ENCODE measurements around the gene CDKN2B.
"Not testable (repeated sequence)": the region's sequence is repeated elsewhere in the genome, so short reads cannot be mapped to it uniquely, and the experiment has no call there.

Gene CDKN2B, protein sequence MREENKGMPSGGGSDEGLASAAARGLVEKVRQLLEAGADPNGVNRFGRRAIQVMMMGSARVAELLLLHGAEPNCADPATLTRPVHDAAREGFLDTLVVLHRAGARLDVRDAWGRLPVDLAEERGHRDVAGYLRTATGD

DNA sequence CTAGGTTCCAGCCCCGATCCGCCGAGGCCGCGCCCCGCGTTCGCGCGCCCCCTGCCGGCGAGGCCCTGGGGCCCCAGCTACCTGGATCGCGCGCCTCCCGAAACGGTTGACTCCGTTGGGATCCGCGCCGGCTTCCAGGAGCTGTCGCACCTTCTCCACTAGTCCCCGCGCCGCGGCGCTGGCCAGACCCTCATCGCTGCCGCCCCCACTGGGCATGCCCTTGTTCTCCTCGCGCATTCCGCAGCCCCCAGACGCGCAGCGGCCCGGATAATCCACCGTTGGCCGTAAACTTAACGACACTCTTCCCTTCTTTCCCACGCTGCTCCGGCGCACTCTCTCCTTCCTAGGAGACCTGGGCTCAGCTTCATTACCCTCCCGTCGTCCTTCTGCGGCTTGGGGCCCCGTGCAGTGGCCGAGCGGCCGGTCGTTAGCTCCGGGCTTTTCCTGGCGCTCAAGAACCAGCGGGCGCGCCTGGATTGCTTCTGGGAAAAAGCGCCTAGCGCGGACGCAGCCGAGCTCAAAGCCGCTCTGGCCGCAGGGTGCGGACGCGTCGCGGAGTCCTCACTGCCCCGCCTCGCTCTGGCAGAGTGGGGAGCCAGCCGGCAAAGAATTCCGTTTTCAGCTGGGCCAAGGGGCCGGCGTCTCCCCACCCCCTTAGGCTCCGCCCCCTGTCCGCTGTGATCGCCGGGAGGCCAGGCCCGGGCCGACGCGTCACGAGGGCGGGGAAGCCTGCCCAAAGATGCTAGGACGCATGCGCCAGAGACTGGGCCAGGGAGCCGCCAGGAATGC is at the start of gene CDKN2B:
TSS of gene CDKN2B (minus strand) at position 589 of the 789 bp plus-strand sequence. CDS start at position 237, 352 bp downstream.
- peak in 1 of 2 donors; percentile 67 for DNase-seq (ENCODE audit: low read depth in 2 of 2)

DNA sequence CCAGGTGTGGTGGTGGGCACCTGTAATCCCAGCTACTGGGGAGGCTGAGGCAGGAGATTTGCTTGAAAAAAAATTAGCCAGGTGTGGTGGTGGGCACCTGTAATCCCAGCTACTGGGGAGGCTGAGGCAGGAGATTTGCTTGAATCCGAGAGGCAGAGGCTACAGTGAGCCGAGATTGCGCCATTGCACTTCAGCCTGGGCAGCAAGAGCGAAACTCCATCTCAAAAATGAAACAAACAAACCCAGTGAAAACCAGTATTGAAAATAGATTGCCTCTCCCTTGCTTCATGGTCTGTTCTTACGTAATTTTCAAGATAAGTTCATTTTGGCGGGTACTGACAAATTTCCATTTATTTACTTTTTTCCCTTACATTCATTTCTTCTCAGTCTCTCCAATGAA is 48.9 kb upstream of the CDKN2B start:
- DNase-seq (ENCODE audit: low read depth in 2 of 2), result not testable (repeated sequence)

DNA sequence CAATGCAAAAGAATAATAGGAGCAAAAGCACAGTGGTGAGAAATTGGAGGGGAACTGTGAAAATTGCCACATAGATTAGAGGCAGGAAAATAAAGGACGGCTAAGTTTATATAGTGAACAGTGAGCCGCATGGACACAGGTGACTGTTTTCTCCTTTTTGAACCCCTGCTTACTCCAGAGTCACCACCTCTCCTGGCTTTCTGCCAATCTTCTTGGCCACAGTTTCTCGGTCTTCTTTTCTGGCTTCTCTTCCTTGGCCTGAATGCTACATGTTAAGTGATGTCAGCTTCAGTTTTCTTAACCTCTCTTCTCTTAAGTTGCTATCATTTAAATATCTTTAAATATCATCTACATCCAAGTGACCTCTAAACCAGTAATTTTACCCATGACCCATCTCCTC is 47.3 kb upstream of the CDKN2B start:
- no peak for DNase-seq (ENCODE audit: low read depth in 2 of 2)

DNA sequence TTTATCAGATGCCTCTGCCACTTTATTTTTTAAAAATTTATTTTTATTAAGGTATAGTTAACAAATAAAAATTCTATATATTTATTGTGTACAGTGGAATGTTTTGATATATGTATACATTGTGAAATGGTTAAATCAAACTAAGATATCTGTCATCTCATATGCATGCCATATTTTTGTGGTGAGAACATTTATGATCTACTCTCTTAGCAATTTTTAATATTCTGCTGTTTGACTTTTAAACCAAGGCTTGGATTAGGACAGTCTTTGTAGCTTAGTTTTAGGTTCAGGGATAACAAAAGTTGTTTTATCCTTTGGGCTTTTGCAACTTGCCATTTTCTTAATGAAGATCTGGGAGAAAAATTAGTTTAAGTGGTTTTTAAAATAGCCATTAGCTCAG is 46.0 kb upstream of the CDKN2B start:
- DNase-seq (ENCODE audit: low read depth in 2 of 2), result no peak

DNA sequence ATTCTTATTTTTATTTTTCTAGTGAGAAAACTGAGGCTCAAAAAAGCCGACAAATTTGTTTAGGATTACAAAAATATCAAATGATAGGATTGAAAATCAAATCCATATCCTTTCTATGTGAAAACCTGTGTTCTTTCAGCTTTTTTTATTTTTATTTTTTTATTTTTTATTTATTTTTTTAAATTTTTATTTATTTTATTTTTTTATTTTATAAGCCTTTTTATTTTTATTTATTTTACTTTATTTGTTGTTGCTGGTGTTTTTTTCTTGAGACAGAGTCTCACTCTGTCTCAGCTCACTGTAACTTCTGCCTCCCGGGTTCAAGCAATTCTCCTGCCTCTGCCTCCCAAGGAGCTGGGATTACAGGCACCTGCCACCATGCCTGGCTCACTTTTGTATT is 45.4 kb upstream of the CDKN2B start:
- DNase-seq (ENCODE audit: low read depth in 2 of 2), result no peak

DNA sequence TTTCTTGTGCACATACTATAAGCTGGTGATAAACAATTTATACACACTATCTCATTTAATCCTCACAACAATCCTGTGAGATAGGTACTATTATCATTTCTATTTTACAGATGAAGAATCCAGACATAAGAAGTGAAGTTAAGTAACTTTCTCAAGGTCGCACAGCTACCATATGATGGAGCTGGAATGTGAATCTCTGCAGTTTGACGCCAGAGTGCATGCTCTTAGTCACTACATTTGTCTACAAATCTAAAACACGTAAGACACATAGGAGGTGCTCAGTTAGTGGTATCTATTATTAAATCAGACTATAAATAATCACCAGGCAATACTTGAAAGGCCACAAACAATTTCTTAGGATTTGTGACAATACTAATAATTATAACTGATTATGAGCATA is 45.0 kb upstream of the CDKN2B start:
- no peak for DNase-seq (ENCODE audit: low read depth in 2 of 2)

DNA sequence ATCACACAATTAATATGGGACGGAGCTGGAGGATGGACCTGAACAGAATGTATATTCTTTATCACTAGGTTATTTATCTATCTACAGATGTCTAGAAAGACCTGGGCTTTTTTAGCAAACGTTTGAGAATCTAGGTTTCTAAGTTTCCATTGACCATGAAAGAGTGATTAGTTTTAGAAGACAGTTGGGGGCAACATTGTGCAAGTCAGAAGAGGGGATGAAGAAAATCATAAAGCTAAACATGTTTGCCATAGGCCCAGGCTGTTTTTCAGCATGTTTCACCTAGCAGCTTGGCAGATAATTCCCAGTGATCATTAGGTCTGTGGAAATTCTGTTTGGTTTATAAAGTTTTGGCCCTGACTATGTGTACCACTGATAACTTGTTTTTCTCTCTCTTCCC is 44.1 kb upstream of the CDKN2B start:
- DNase-seq (ENCODE audit: low read depth in 2 of 2), result no peak

DNA sequence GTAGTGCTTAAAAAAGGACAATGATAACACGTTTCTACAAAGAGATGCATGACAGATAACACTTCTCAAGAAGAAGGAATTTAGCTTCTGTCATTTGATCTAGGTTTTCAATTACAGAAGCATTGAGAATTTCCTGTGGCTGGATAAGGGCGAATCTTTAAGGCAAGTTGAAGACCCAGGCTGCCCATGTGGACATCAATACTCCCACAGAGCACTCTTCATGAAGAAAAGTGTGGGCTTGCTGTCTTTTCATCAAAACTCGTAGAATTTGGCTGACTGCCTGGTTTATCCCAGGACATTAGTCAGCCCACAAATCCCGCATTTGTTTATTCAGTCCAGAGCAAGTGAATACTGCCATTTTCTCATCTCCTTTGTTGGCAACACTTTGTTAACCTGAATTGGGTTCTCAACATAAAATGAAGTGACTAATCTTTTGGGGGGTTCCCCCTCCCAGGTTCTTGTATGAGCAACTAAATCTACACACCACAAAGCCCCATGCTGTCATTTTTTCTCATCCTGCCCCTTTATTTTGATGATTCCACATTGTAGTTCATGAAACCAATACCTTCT is 43.4 kb upstream of the CDKN2B start:
- peak; percentile 5 to 19 for DNase-seq (ENCODE audit: low read depth in 2 of 2)

DNA sequence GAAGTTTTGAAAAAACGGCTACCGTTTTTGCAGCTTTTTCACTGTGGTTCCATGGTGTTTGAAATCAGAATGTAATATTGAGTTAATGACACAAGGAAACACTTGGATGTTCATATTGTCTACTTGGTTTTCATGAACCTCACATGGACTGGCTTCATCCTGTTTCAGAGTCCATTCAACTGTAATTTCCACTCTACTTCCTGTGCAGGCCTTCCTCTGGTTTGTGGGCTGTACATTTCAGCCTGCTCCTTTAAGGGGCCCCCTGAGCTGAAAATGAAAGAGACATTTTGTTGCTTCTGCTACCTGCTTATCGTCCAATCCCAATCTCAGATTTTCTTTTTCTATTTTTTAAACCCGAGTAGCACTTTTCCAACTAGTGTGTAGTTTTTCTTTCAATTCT is 41.8 kb upstream of the CDKN2B start:
- DNase-seq (ENCODE audit: low read depth in 2 of 2), result no peak

DNA sequence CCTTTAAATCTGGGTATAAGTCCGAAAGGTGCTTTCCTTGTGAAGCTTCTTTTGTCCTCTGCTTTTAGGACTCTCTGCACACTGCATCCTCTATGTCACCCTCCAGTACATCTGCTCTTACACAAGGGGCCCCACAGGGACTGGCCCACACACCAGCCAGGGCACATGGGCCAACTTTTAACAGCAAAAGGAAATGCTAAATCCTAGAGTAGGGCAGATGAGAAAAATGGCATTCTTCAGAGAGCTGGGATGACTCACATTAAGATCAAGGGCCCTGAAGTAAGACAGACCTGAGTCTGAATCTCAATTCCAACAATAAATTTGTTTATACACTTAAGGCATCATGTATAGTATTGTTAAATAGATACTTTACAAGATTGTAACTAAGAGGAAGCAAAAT is 40.3 kb upstream of the CDKN2B start:
- DNase-seq (ENCODE audit: low read depth in 2 of 2), result no peak

DNA sequence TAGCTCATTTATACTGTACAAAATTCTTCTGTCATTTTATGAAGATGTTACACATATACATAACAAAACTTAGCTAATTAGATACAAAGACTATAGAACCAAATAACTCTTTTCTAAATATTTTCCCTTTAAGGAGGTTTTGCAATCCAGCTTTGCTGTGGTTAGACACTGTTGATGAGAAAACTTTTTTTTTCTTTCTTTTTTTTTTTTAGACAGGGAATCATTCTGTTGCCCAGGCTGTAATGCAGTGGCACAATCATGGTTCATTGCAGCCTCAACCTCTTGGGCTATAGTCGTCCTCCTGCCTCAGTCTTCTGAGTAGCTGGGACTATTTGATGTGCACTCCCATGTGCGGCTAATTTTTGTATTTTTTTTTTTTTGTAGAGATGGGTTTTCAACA is 38.5 kb upstream of the CDKN2B start:
- no peak for DNase-seq (ENCODE audit: low read depth in 2 of 2)

DNA sequence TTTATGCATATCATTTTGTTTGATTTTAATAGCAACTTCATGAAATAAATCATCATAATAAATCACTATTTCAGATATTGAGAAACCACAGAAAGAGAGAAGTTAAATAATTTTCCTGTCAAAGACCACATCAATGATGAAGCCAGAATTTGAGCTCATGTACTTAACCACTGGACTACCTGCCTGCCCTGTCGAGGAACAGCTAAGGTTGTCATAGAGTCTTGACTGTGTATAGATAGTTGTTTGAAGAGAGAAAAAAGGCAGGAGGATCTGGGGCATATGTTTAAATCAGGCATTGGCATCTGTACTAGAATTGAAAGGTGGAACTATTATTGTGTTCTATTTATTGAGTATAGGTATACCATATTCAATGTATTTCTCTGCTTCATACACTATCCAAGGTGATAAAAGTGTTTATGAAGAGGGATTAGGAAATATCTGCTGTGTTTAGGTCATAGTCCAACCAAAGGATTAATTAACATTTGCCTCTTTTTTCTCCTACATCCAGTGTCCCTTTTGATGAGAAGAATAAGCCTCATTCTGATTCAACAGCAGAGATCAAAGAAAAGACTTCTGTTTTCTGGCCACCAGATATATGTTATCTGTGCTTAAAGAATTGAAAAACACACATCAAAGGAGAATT is 37.3 kb upstream of the CDKN2B start:
- DNase-seq (ENCODE audit: low read depth in 2 of 2), result no peak

DNA sequence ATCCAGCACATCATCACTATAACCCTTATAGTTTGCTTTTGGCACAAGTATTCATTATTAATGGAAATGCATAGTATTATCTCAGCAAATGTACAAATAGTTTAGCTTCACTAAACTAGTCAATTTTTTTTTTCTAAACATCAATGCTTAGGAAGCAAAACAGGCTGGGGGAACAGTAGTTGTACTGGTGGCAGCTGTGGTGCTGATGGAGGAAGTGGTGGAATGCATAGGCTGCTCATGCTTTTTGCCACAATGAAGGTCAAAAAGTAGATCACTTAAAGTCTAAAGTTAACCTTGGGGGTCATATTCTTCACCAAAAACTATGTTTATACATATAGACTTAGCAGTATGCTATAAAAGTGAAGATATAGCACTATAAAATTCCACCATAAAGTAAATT is 36.3 kb upstream of the CDKN2B start:
- no peak for DNase-seq (ENCODE audit: low read depth in 2 of 2)

DNA sequence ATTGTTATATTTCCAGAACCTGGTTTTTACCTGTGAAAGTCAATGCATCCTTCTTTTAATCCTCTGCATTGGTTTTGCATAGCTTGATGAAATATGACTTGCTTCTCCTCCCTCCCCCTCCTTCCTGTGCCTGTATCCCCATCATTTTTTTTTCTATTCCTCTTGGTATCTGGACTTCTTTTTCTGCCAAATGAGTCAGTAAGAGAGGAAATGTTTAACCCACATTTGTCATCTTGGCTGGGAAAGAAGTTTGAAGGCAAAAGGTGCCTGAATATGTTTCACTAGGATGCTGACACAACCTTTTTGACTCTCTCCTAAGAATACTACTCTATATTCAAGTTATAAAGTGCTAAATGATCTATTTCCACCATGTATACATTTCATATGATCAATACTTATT is 35.5 kb upstream of the CDKN2B start:
- DNase-seq (ENCODE audit: low read depth in 2 of 2), result no peak

DNA sequence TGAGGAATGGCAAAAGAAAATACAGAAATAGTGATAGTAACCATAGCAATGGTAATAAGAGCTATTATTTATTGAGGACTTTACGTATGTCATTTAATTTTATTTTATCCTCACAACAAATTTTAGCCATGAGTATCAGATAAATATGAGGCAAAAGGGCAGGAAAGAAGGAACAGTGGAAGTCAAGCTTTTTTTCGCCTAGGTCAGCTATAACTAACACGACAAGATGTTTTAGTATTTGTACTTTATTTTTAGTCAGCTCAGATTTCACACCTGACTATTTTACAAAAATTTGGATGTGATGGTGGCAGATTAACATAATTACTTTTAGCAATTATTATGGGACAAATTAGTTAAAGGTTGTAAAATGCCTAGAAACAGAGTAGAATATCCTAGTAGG is 34.8 kb upstream of the CDKN2B start:
- no peak for DNase-seq (ENCODE audit: low read depth in 2 of 2)

DNA sequence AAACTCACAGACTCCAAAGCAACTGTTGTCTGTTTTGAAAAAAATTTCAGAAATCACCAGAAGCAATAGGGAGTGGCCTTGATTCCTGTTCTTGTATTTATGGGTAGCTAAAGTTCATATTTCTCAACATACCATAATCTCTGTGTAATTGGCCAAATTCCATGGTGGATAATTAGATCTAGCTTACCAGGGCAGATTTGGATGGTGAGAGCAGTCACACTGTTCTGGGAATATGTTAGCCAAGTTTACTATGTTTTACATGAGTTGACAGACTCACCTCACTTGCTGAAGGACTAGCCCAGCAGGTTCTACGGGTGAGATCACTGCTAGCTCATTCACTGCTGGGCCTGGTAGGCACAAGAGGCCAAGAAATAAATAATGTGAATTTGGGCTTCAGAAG is 32.7 kb upstream of the CDKN2B start:
- no peak for DNase-seq (ENCODE audit: low read depth in 2 of 2)

DNA sequence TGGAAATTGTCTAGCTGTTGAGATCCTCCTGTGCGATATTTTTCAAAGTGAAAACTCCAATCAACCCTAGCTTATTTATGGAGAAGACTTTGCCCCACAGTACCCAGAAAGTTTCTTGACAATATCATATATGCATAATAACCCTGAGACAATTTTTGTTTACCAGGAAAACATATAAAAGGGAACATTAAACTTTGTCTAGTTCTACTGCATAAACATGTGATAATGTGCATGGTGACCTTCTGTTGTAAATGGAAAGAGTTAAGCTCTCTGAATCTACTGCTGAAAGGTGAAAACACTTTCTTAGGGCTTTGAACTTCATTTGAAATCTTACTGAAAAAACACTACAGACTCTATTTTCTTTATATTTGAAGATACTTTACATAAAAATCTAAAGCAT is 32.2 kb upstream of the CDKN2B start:
- DNase-seq (ENCODE audit: low read depth in 2 of 2), result no peak

DNA sequence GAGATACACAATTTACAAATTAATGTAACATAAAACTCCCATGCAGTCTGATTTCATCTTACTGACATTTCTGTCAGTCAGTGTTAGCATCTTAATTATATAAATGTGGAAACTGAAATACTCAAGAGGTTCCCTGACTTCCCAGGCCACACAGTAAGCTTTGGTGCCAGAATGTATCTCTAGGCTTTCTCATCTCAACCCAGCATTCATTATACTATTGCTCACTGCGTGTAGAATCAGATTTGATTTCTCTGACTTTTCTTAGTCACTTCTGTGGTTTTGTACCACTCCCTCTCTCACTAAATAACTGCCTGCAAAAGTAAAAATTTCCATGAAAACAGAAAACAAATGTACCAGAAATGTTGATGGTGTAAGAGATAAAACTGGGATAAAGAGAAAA is 31.7 kb upstream of the CDKN2B start:
- DNase-seq (ENCODE audit: low read depth in 2 of 2), result no peak

DNA sequence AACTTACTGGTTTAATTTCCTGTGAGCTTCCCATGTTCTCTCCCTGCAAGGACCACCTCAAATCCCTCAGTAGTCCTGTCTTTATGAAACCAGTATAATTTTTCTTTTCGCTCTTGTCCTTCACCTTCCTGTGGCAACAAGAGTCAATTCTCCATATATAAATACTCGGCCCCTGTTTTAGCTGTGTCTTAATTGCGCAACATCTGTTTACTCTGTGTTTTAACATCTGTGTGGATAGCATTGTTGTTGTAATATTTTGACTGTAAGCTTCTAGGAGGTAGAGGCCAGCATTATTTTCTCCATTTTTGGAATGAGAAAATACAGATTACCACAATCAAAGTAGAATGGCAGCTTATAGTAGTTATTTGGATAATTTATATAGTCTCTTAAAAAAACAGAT is 30.2 kb upstream of the CDKN2B start:
- no peak for DNase-seq (ENCODE audit: low read depth in 2 of 2)

DNA sequence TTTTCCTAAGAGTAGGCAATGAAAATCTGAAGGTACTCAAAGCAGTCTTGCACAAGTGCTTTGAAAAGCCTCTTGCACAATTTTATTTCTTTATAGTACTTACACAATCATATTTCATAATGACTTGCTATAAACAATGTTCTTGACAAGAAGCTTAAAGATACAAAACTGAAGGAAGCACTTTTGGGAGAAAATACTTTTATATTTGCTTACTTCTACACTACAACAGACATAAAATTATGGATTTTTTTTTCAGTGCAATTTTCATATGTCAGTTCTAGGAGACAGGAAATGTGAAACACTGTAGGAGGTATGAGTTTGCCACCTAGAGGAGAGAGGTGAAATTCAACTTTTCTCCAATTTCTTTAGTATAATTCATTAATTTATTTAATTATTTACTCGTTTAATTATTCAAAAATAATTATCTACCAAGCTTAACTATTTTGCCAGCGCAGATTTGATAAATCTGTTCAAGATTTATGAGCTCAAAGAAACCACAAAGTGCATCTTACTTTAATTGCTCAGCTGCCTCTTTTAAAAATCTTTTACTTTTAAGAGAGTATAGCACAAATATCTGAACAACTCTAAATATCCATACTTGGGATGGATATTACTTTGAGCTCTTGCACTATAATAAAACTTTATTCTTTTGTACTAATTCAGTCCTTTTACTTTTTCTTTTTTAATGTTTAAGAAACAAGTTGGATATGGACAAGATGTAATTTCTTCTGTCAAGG is 29.0 kb upstream of the CDKN2B start:
- no peak for DNase-seq (ENCODE audit: low read depth in 2 of 2)

DNA sequence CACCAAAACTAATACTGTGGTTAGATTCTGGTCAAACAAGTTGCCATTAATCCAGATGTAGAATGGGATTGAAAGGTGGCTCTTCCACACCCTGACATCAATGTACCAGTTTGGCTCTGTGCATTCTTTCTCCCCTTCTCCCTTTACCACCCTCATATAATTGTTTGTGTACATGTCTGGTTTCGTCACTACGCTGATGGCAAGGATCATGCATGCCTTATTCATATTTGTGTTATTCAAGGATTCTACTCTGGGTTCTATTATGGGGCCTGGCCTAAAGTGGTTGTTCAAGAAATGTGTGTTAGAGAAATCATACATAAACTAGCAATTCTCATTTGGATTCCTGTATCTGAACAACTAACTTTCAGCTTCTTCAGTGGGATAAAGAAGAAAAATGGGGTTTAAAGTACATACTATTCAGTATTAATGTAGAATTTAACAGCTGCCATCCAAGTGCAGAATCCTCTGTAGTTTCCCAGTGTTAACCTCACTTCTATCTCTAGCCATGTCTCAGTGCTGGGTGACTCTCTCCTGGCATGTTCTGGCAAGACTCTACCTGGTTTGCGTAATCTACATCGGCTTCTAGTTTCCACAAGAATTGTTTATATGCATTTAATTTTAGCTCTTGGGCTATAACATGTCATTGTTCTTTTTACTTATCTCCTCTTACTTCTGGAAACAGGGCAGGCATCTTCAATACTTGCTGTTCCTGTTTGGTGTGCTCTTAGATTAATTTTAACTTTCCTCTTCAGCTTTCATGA is 27.9 kb upstream of the CDKN2B start:
- DNase-seq (ENCODE audit: low read depth in 2 of 2), result no peak
